IPS-15b (cell line): Measurements from ENCODE around the gene SPDYE9.
"Not testable (repeated sequence)": the region's sequence is repeated elsewhere in the genome, so short reads cannot be mapped to it uniquely, and the experiment has no call there.

Experiments used
- H3K27me3 ChIP-seq: one replicate; pipeline ENCODE4 v1.6.1; 2013; ENCODE audit warnings: low read length; ENCODE audit not compliant: control insufficient read depth, insufficient read depth
- H3K36me3 ChIP-seq: one replicate; pipeline ENCODE4 v1.6.1; 2013; ENCODE audit warnings: low read length; ENCODE audit not compliant: control insufficient read depth, insufficient read depth
- H3K4me1 ChIP-seq: one replicate; pipeline ENCODE4 v1.6.1; 2013; ENCODE audit warnings: mild to moderate bottlenecking, low read length; ENCODE audit not compliant: control insufficient read depth, insufficient read depth
- H3K4me3 ChIP-seq: one replicate; pipeline ENCODE4 v1.5.1; 2013; ENCODE audit warnings: low read depth, low read length
- H3K9ac ChIP-seq: one replicate; pipeline ENCODE4 v1.6.1; 2013; ENCODE audit warnings: low read depth, mild to moderate bottlenecking, low read length
- H3K9me3 ChIP-seq: one replicate; pipeline ENCODE4 v1.6.1; 2013; ENCODE audit warnings: mild to moderate bottlenecking, low read length; ENCODE audit not compliant: control insufficient read depth, insufficient read depth

SPDYE9 gene

DNA sequence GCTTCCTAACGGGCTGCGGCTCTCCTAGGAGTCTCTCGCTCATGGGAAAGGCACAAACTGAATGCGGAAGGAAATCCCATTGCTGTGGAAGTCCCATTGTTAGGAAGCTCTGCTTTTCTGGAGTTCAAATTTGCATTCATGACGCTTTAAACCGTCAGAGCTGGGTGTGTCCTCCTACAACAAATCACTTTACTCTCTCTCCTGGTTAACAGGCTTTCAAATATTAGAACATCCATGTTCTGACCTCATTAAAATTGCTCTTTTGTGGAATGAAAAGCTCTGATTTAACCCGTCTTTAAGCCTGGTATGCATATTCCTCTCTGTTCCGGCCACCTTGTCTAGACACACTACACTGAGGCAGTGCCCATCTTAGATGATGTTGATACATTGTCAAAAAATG, at the start of gene SPDYE9:
Gene SPDYE9, minus strand, starts transcription at position 101 of the 400 bp plus-strand sequence. CDS start 1,800 bp downstream, outside the sequence.
- H3K9me3 ChIP-seq, H3K9ac ChIP-seq, H3K36me3 ChIP-seq, H3K4me1 ChIP-seq, H3K27me3 ChIP-seq, H3K4me3 ChIP-seq: not testable (repeated sequence)

DNA sequence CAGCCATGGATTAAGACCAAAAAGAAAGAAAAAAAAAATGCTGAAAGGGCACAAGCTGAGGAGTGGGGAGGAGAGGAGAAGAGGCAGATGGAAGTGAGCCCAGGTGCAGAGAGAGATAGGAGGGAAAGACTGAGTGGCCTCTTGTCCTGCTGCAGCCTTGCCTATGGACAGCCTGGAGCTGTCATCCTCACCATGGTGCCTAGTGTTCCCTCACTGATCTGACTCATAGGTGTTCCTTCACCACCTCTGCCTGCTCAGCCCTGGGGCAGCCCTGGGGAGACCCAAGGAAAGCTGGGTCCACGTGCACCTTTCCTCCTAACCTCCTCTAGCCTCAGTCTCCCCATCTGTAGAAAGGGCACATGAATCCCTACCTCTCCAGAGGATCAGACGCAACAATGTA, 49.0 kb upstream of the SPDYE9 start:
- not testable (repeated sequence) for H3K9me3 ChIP-seq, H3K9ac ChIP-seq, H3K4me3 ChIP-seq, H3K27me3 ChIP-seq, H3K36me3 ChIP-seq, H3K4me1 ChIP-seq

- not testable (repeated sequence) for H3K27me3 ChIP-seq, H3K9ac ChIP-seq, H3K4me1 ChIP-seq, H3K9me3 ChIP-seq, H3K4me3 ChIP-seq, H3K36me3 ChIP-seq
Measured at GRCh38 chr7:73132651-73133217, 46.9 kb upstream of the SPDYE9 start.

GRCh38 chr7:73130612-73131011, 44.8 kb upstream of the SPDYE9 start:
- H3K4me1 ChIP-seq, H3K36me3 ChIP-seq, H3K27me3 ChIP-seq, H3K9me3 ChIP-seq, H3K4me3 ChIP-seq, H3K9ac ChIP-seq: not testable (repeated sequence)

- not testable (repeated sequence) for H3K36me3 ChIP-seq, H3K9me3 ChIP-seq, H3K9ac ChIP-seq, H3K27me3 ChIP-seq, H3K4me3 ChIP-seq, H3K4me1 ChIP-seq
Measured at GRCh38 chr7:73124126-73124525, 38.3 kb upstream of the SPDYE9 start.

DNA sequence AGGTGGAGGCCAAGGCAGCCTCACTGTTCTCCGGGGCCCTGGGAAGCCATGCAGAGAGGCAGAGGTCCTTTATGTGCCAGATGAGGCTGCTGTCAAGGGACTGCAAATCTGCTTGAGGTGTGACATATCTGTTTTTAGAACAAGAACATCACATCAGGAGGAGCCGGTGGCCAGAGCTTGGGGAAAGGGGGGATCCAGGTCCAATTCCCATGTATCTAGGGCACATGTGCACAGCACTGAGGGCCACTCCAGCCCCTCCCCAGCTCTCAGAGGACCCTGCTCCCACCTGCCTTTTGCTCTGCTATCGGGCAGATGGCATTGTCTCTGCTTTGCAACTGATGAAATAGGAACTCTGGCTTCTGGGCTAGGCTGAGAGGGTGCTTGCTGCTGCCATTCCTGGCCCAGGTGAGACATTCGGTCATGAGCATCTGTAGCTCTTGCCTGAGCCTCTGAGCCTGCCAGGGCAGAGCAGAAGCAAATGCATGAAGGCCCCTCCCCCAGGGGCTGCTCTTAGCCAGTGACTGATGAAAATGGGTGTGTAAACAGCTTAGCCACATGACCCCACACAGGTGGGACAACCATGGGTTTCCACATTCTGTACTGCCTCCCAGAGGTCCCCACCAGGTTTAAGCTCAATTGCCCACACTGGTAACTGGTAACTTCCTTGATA, 37.1 kb upstream of the SPDYE9 start:
- H3K9me3 ChIP-seq, H3K4me1 ChIP-seq: not testable (repeated sequence)

DNA sequence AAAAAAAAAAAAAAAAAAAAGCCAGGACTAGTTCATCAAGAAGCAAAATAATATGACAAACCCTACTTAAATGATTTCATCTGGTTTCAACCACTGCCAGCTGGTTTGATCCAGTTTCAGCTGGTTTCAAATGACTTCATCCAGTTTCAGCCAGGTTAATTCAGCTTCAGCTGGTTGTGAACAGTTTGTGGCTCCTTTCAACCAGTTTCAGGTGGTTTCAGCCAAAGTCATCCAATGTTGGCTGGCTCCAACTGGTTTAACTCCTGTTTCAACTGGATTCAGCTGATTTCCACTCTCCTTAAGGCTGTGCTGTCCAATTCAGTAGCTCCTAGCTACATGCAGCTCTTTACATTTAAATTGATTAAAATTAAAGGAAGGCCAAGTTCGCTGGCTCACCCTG, 32.3 kb upstream of the SPDYE9 start:
- H3K4me3 ChIP-seq, H3K9ac ChIP-seq, H3K4me1 ChIP-seq: not testable (repeated sequence)

More for the DNA sequence above, 37.1 kb upstream of the SPDYE9 start:
- not testable (repeated sequence) for H3K9ac ChIP-seq, H3K27me3 ChIP-seq, H3K36me3 ChIP-seq, H3K4me3 ChIP-seq

GRCh38 chr7:73057811-73058210, 28.0 kb downstream of the SPDYE9 start, which contains the start of gene SPDYE11:
TSS of gene SPDYE11 (minus strand) at chr7:73057911. CDS start at chr7:73056111, 1,800 bp downstream.
- not testable (repeated sequence) for H3K4me1 ChIP-seq, H3K9ac ChIP-seq, H3K36me3 ChIP-seq, H3K4me3 ChIP-seq, H3K27me3 ChIP-seq, H3K9me3 ChIP-seq

More for the DNA sequence above, 32.3 kb upstream of the SPDYE9 start:
- H3K36me3 ChIP-seq, H3K27me3 ChIP-seq, H3K9me3 ChIP-seq: not testable (repeated sequence)

GRCh38 chr7:73029666-73030065, 56.2 kb downstream of the SPDYE9 start, which contains the start of gene SPDYE8:
TSS of gene SPDYE8 (minus strand) at chr7:73029766. CDS start at chr7:73027966, 1,800 bp downstream.
- not testable (repeated sequence) for H3K9ac ChIP-seq, H3K27me3 ChIP-seq, H3K4me1 ChIP-seq, H3K9me3 ChIP-seq, H3K4me3 ChIP-seq, H3K36me3 ChIP-seq
